Testis (tissue), 3 donors: Measurements from ENCODE around the gene HRK. TPM values are rescaled to one million over a fixed set of nuclear protein-coding genes. Genes with fewer than 3 reads are reported as not detected.

Experiments used
- DNase-seq: peaks from one replicate; pipeline ENCODE4 v3.0.0-alpha.2; 2019
- H3K27ac ChIP-seq, 2 donors: fragments of 200-600 bp; sonication (generic); one replicate each; pipeline ENCODE4 v1.5.1; 2019
- H3K27me3 ChIP-seq: fragments of 200-600 bp; sonication (generic); one replicate; pipeline ENCODE4 v1.5.1; 2019
- H3K36me3 ChIP-seq: fragments of 200-600 bp; sonication (generic); one replicate; pipeline ENCODE4 v1.5.1; 2017; ENCODE audit warnings: low read depth; ENCODE audit errors: missing control alignments
- H3K4me1 ChIP-seq: fragments of 200-600 bp; sonication (generic); one replicate; pipeline ENCODE4 v1.5.1; 2019
- H3K4me3 ChIP-seq, 2 donors: fragments of 200-600 bp; sonication (generic); one replicate each; pipeline ENCODE4 v1.5.1; 2017 to 2019
- H3K9me3 ChIP-seq: fragments of 200-600 bp; sonication (generic); one replicate; pipeline ENCODE4 v1.5.1; 2017
- POLR2A ChIP-seq: fragments of 450-650 bp; IDR thresholded peaks from one replicate; pipeline ENCODE4 v1.6.1; 2017; ENCODE audit warnings: antibody characterized with exemption, mild to moderate bottlenecking, moderate library complexity
- WGBS, 2 donors: methylation state at CpG; one replicate each; pipeline ENCODE4 v1.1.5; 2018; 5-methylcytosine and 5-hydroxymethylcytosine counted together
- intact Hi-C: fragments of 100-400 bp; cut with DNase I; formaldehyde crosslinking; loops from one replicate; pipeline ENCODE4 v1.15.1; 2023; ENCODE audit warnings: low total_unique reads
- polyA plus RNA-seq: library from polyadenylated mRNA; stranded (reverse); fragments of 350-450 nt; fragmentation: Illumina TruSeq; extraction: RNeasy Lipid Tissue Mini Kit (QIAGEN cat#74804); gene quantifications from one replicate; pipeline ENCODE4 v1.2.3, GENCODE V29; 2014; ENCODE audit warnings: low read depth, low replicate concordance; ENCODE audit not compliant: insufficient read depth
- total RNA-seq, 2 donors: library from RNA; depleted of rRNA; stranded (reverse); fragments of >200 nt; gene quantifications; one replicate each; pipeline ENCODE4 v1.2.3, GENCODE V29; 2016
- TF ChIP-seq, protein P1 (sequence below), 3 experiments: fragments of 450-650 bp in 2 of 3; fragments of 200-600 bp in 1 of 3; sonication (generic) in 1 of 3; IDR thresholded peaks; one replicate each; pipeline ENCODE4 v1.5.1; 2016 to 2019; ENCODE audit warnings: antibody characterized with exemption in 3 of 3, mild to moderate bottlenecking in 2 of 3, moderate library complexity in 1 of 3

Gene HRK
- total and polyA plus RNA-seq, 3 donors from 2014 or later, result 0.57 to 2.5 (median 1.4) TPM

DNA sequence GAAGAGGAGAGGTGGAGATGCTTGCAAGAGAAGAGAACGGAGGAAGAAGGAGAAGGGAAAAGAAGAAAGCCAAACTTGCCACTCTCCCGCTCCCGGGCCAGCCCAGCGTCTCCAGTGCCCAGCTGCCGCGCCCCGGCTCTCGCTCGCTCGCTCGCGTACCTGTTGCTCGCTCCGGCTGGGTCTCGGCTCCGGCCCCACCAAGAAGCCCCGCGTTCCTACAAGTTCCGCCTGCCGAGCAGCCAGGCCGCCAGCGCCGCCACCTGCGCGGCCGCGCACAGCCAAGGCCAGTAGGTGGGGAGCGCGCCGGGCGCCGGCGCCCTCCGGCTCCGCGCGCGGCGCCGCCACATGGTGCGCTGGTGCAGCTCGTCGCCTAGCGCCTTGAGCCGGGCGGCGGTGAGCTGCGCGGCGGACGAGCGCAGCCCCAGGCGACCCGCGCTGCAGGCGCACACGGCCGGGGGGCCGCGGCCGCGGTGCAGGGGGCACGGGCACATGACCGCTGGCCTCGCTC is 370 bp downstream of the HRK start:
- peak; percentile 57 for DNase-seq
- Histone ChIP-seq H3K27me3 (no peaks in the 10 kb centered on the region), H3K36me3 (no peaks in the 10 kb centered on the region), H3K27ac (no peak overlapping the region), H3K9me3 (no peaks in the 10 kb centered on the region), H3K4me3 (peak overlapping the region; percentile 18 to 45), H3K4me1 (peaks cover 17% of the 10 kb centered on the region)
- TF ChIP-seq, protein P1, sequence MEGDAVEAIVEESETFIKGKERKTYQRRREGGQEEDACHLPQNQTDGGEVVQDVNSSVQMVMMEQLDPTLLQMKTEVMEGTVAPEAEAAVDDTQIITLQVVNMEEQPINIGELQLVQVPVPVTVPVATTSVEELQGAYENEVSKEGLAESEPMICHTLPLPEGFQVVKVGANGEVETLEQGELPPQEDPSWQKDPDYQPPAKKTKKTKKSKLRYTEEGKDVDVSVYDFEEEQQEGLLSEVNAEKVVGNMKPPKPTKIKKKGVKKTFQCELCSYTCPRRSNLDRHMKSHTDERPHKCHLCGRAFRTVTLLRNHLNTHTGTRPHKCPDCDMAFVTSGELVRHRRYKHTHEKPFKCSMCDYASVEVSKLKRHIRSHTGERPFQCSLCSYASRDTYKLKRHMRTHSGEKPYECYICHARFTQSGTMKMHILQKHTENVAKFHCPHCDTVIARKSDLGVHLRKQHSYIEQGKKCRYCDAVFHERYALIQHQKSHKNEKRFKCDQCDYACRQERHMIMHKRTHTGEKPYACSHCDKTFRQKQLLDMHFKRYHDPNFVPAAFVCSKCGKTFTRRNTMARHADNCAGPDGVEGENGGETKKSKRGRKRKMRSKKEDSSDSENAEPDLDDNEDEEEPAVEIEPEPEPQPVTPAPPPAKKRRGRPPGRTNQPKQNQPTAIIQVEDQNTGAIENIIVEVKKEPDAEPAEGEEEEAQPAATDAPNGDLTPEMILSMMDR (IDR thresholded peaks at IDR 0.05), result no peak
- no peak for TF ChIP-seq POLR2A
- intact Hi-C loops, result loop anchor here (10.0 kb wide), 1 partner anchor 146 kb away; the partner anchor contains the start of genes RNFT2 and SPRING1
- WGBS, 2 donors, result 0% methylated on average over 5 to 43 of the region's 65 CpGs

DNA sequence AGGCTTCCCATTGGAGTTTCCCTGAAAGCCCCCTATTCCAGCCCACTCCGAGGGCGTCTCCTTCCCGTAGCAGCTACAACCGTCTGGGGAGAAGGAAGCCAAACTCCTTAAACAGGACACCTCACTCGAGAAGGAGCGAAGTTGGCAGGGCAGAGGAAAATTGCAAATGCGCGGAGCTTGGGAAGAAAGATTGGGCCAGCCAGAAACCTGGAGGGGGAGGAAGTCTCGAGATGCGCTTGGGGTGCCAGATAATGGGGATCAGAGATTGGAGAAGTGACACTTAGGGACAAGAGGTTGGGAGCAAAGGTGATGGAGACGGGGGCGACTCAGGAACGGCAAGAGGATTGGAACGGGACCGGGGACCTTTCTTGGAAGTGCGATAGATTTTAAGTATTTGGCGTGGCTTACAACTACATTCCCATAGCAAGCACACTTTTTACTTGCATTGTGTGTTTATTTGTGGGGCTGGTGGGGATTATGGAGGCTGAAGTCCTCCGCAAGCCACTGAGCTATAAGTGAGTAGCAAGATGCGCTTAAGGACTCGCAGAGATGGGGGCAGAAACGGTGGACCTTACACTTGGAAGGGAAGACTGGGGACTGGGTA is 926 bp downstream of the HRK start:
- TF ChIP-seq, protein P1 (IDR thresholded peaks at IDR 0.05), result no peak
- no peak for TF ChIP-seq POLR2A
- intact Hi-C loops, result loop anchor here (10.0 kb wide), 1 partner anchor 146 kb away; the partner anchor contains the start of genes RNFT2 and SPRING1
- Histone ChIP-seq H3K36me3 (no peaks in the 10 kb centered on the region), H3K27ac (no peak overlapping the region), H3K9me3 (no peaks in the 10 kb centered on the region), H3K4me1 (peaks cover 17% of the 10 kb centered on the region), H3K4me3 (peak overlapping the region in 1 of 2 donors; percentile 47), H3K27me3 (no peaks in the 10 kb centered on the region)
- DNase-seq, result no peak
- WGBS, 2 donors, result 3% methylated on average over 20 to 21 of the region's 21 CpGs

DNA sequence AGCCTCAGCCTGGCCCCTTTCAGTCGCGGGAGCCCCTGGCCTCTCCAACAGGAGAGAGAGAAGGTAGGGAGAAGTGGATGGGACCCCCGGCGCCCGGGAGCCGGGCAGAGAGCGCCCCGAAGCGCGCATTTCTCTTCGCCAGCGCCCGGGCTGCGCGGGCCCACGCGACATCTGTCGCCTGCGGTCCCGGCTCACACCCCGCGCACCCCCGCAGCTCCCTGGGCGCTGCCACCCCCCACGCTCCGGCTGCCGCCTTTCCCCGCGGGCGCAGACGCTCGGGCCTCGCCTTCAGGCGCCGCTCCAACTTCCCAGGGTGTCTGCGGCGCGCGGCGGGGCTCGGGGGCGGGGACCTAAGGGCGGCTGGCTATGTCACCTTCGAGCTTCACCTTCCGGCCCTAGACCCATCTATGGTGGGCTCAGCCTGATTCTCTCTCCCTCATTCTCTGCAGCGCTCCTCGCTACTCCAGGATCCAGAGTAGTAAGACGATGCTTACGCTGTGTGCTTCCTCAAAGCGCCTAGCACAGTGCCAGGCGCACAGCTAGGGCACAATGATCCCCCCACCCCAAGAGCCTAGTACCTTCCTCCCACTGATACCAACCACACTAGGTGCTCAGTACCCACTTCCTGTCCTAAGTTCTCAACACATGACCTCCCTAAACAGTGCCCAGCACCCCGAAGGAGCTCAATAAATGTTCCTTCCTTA is 1.6 kb downstream of the HRK start:
- WGBS, 2 donors, result 1% methylated on average over 25 to 48 of the region's 52 CpGs
- DNase-seq, result no peak
- peak overlapping the region in 1 of 2 donors; percentile 47 for H3K4me3 ChIP-seq
- H3K27me3 ChIP-seq, result no peaks in the 10 kb centered on the region
- no peak overlapping the region for H3K27ac ChIP-seq
- H3K9me3 ChIP-seq, result no peaks in the 10 kb centered on the region
- intact Hi-C loops, result loop anchor here (10.0 kb wide), 1 partner anchor 145 kb away; the partner anchor contains the start of genes RNFT2 and SPRING1
- peaks cover 17% of the 10 kb centered on the region for H3K4me1 ChIP-seq
- H3K36me3 ChIP-seq, result no peaks in the 10 kb centered on the region
- TF ChIP-seq, protein P1 (IDR thresholded peaks at IDR 0.05), result no peak
- no peak for TF ChIP-seq POLR2A

DNA sequence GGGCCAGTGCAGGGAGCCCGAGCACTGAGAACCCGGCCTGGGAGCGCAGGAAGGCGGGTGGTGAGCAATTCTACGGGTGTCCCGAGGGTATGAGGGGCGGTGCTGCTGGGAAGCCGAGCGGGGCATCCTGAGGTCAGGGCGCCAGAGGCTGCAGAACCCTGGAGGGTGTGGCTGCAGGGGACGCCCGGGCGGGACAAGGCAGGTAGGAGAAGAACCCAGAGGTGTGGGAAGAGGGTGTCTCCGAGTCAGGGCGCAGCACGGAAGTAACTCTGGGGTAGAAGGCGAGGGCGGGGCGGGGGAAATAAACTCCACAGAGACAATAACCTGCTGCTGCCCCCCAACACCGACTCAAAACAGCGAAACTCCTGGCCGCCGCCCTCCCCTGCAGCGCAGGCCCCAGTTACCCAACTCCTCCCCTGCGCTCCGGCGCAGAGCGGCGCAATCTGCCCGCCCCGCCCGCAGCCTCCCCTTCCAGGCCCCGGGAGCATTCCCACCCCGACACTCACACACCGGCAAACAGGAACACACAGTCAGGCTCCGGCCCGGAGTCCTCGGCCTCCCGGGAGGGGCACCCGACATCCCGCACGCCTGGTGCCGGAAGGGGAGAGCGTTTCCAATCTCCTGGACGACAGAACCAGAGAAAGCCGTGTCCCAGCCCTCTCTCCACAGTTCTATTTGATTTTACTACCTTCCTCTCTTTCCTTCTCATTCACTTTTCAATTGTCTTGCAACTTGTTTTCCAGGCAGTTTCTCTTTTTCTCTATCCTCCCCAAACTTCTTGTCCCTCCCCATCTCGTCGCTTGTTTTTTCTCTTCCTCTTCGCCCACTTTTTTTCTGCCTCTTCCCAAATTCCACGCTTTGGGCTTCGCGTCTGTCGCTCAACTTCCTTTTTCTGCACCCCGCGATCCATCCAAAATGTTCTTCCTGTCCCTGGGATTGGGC is 2.4 kb downstream of the HRK start:
- no peaks in the 10 kb centered on the region for H3K9me3 ChIP-seq
- peaks cover 17% of the 10 kb centered on the region for H3K4me1 ChIP-seq
- intact Hi-C loops, result no loop called here
- no peak for TF ChIP-seq POLR2A
- TF ChIP-seq, protein P1 (IDR thresholded peaks at IDR 0.05), result no peak
- H3K4me3 ChIP-seq, result peak overlapping the region in 1 of 2 donors; percentile 47
- no peaks in the 10 kb centered on the region for H3K27me3 ChIP-seq
- no peaks in the 10 kb centered on the region for H3K36me3 ChIP-seq
- no peak overlapping the region for H3K27ac ChIP-seq
- no peak for DNase-seq
- 2% methylated on average over 29 to 55 of the region's 55 CpGs for WGBS, 2 donors
